NCI-H446 treated with DMSO at 0.1 percent for 48 hours (cell line): ENCODE results near the gene AGAP5.

ENCODE experiments used
- DNase-seq: peaks from one replicate; lab custom pipeline; 2025; lab: John Stamatoyannopoulos, UW

The AGAP5 gene

GRCh38 chr10:73653701-73654100, 44.2 kb downstream of the AGAP5 start:
- no peak for DNase-seq

DNA sequence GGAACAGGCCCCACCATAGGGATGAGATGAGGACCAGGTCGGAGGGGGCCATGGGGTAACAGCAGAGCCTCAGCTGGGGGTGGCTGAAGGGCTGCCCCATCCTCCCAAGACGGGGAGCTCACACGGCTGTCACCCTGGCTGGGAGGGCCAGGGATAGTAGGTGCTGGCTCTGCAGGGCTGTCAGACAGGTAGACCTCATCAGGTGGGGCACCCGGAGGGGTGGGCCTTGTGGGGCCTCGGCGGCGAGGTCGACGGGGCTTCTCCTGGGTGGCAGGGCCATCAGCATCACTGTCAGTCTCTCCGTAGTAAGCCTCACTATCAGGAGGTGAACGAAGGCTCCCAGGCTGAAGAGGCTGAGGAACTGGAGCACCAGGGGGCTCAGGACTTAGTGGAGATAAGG, 44.7 kb downstream of the AGAP5 start:
- no peak for DNase-seq

- DNase-seq: no peak
These were observed 47.2 kb downstream of the AGAP5 start for GRCh38 chr10:73650537-73651331.

GRCh38 chr10:73649876-73650536, 47.9 kb downstream of the AGAP5 start:
- DNase-seq: no peak

DNA sequence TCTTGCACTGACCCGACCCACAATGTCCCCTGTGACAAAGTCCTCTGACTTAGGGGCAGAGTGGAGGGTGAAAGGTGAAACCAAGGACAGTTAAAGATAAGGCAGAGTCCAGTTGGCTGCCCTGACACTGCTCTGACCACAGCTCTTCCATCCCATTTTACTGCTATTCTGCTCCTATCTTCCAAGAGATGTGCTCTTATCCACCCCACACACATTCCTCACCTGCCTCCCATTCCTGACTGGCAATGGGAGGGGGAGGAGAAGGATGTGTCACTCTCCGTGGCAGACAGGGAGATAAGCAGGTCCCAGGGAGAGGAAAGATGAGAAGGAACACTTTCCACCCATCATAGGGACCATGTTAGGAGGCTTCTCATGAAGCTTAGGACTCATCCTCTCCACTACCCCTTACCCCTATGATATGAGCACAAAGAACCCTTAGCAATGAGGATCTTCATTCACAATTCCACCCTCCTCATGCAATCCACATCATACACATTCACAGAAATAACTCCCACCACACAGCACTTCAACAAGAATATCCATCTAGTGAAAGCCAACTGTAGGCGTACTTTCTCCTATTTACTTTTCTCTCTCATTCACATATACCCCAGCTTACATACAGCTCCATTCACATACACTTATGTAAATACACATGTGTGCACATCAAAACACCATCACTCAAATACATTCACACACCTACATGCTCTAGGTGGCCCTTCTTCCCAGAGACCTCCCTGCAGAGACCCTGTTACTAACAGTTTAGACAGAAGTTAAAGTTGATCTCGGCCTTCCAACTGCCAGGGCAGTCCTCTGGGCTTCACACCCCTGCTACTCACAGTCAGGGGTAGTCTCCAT, 48.7 kb downstream of the AGAP5 start:
- no peak for DNase-seq

DNA sequence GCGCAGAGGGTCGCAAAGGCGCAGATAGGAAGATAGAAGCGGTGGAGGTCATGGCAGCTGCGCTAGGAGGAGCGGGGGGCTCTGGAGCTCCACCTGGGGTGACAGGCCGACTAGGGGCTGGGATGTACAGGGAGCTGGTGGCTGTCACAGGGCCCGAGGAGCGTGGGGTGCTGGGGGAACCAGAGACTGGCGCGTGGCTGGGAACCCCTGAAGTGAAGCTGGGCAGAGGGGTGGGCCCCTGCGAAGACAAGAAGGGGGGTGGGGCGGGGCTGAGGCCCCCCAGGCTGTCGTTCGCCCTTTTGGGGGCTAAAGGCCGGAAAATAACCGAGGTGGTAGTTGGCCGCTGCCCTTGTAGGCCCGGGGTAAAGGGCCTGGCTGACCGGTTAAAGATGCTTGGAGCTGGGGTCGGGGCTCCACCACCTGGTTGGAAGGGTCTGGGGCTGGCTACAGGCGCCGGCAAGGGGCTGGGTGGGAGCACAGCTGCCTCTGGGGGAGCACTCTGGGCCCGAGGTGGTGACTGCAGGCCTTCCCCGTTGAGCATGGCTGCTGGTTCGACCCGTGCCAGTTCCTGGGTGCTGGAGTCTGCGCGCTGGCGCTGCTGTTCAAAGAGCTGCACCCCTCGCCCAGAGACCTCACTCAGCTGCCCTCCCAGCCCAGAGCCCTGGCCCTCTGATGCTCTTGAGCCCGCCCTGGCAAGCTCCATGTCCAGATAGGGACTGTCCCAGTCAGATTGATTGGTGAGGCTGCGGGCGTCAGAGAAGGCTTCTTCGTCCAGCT, 49.8 kb downstream of the AGAP5 start:
- DNase-seq: no peak

- no peak for DNase-seq
These were observed 50.6 kb downstream of the AGAP5 start for GRCh38 chr10:73647211-73647874.

- no peak for DNase-seq
These were observed 51.3 kb downstream of the AGAP5 start for GRCh38 chr10:73646598-73647041.

GRCh38 chr10:73645251-73645650, 52.7 kb downstream of the AGAP5 start:
- no peak for DNase-seq

- no peak for DNase-seq
These were observed 53.1 kb downstream of the AGAP5 start for GRCh38 chr10:73644767-73645166.

- DNase-seq: peak; percentile 6
These were observed 53.7 kb downstream of the AGAP5 start for GRCh38 chr10:73644015-73644743.

DNA sequence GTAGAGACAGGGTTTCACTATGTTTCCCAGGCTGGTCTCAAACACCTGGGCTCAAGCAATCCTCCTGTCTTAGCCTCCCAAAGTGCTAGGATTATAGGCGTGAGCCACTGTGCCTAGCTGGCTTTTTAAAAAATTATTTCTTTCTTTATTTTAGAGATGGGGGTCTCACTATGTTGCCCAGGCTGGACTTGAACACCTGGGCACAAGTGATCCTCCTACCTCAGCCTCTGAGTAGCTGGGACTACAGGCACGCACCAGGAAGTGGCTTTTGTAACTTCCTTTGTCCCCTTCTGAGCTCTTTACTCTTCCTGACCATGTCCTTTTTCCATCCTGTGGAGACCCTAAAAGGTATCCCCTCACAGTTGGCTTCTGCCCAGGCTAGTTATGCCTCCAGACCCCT, 54.5 kb downstream of the AGAP5 start:
- DNase-seq: no peak

DNA sequence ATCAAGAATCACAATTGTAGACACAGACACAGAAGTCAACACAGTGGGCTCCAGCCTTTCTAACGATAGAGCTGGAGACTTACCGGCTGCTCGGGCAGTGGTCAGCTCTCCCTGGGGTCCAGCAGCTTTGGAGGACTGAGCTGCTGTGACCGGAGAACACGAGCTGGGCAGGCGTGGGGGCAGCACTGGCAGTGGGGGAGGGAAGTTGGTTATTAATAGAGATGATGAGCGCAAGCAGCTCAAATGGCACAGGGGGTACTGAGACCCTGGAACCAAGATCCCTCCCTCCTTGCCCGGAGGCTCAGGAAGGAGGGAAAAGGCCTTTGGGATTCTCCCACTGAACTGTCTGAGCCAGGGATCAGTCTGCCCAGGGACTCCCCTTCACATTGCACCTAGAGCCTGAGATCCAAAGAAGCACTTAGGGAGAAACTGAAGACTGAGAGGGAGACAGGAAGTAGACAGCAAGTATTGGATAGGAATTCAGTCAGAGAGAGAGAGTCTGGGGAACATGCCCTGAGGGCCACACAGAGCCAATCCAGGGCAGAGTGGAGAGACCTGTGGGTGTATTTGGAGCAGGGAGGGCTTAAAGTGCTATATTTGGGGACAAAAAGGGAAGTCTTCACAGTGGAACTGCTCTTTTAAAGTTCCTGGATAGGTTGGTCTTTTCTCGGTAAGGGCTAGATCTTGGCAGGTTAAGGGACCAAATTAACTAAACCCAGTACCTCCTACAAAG, 56.4 kb downstream of the AGAP5 start, which contains the start of gene MYOZ1:
MYOZ1 (minus strand) TSS at position 147 of the 733 bp plus-strand sequence. CDS start 1,457 bp downstream, outside the sequence.
- DNase-seq: no peak

DNA sequence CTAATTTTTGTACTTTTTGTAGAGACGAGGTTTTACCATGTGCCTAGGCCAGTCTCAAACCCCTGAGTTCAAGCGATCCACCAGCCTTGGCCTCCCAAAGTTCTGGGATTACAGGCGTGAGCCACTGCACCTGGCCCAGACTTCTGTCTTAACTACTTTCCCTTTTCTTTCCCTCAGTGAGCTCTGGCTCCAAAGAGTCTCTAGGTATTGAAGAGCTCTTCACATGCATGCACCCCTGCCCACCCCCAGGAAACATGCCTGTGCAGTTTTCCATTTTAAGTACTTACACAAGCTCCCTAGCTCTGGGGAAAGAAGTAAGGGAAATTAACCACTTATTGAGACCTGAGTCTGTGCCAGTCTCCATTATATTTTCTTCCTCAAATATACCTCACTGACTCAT, 58.6 kb downstream of the AGAP5 start:
- DNase-seq: no peak

- no peak for DNase-seq
These were observed 62.1 kb downstream of the AGAP5 start for GRCh38 chr10:73635781-73636180.

- no peak for DNase-seq
These were observed 63.5 kb downstream of the AGAP5 start for GRCh38 chr10:73634421-73634820.

DNA sequence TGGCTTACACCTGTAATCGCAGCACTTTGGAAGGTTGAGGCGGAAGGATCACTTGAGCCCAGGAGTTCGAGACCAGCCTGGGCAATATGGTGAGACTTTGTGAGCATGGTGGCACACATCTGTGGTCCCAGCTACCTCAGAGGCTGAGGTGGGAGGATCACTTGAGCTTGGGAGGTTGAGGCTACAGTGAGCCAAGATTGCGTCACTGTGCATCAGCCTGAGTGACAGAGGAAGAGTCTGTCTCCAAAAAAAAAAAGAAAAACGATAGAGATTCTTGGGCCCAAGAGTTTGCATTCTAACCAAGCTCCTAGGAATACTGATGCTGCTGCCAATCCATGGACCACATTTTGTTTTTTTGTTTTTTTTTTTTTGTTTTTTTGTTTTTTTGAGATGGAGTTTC, 68.7 kb downstream of the AGAP5 start:
- no peak for DNase-seq

GRCh38 chr10:73628405-73628804, 69.5 kb downstream of the AGAP5 start:
- DNase-seq: no peak

DNA sequence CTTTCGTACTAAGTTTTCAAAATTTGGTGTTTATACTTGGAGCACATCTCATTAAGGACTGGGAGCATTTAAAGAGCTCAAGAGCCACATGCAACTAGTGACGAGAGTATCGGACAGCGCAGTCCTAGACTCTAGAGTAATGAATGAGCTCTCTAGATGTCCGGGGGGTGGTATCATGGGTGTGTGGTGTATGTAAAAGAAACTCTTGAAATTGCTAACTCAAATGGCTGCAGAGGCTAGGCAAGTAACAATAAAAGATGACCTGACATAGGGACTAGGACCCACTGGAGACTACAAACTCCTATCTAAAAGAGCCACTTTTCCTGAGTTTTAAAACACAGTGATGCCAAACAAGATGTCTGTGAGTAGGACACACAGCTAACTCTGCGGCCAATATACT, 70.6 kb downstream of the AGAP5 start:
- DNase-seq: no peak
